Suprapubic skin (tissue), 4 donors: ENCODE results near the gene IQCH. TPM values are rescaled to one million over a fixed set of nuclear protein-coding genes. Genes with fewer than 3 reads are reported as not detected.

Experiments used
- DNase-seq, 2 donors: peaks; one replicate each; pipeline ENCODE4 v3.0.0-alpha.2; 2019; ENCODE audit warnings: low spot score in 2 of 2
- H3K27ac ChIP-seq: fragments of 200-600 bp; sonication (generic); one replicate; pipeline ENCODE4 v1.5.1; 2019
- H3K27me3 ChIP-seq: fragments of 200-600 bp; sonication (generic); one replicate; pipeline ENCODE4 v1.5.1; 2019
- H3K36me3 ChIP-seq: fragments of 200-600 bp; sonication (generic); one replicate; pipeline ENCODE4 v1.5.1; 2019
- H3K4me1 ChIP-seq: fragments of 200-600 bp; sonication (generic); one replicate; pipeline ENCODE4 v1.5.1; 2019
- H3K4me3 ChIP-seq: fragments of 200-600 bp; sonication (generic); one replicate; pipeline ENCODE4 v1.5.1; 2019; ENCODE audit warnings: mild to moderate bottlenecking
- H3K9me3 ChIP-seq: fragments of 200-600 bp; sonication (generic); one replicate; pipeline ENCODE4 v1.5.1; 2019
- CTCF ChIP-seq, 2 donors: fragments of 200-600 bp in 1 of 2; fragments of 450-650 bp in 1 of 2; sonication (generic) in 1 of 2; IDR thresholded peaks; one replicate each; pipeline ENCODE4 v1.5.1; 2016 to 2019; ENCODE audit warnings: antibody characterized with exemption in 2 of 2, mild to moderate bottlenecking in 1 of 2, moderate library complexity in 1 of 2
- EP300 ChIP-seq: sonication (generic); formaldehyde crosslinking; IDR thresholded peaks from one replicate; pipeline ENCODE4 v1.6.1; 2017; ENCODE audit warnings: antibody characterized with exemption
- POLR2A ChIP-seq, 2 donors: fragments of 450-650 bp; IDR thresholded peaks; one replicate each; pipeline ENCODE4 v1.6.1; 2017; ENCODE audit warnings: antibody characterized with exemption in 2 of 2, mild to moderate bottlenecking in 2 of 2, moderate library complexity in 2 of 2
- POLR2AphosphoS5 ChIP-seq, 3 donors: sonication (generic); formaldehyde crosslinking; IDR thresholded peaks; one replicate each; pipeline ENCODE4 v1.6.1; 2017; ENCODE audit warnings: antibody characterized with exemption in 3 of 3
- whole genome bisulfite sequencing: methylation state at CpG from one replicate; pipeline ENCODE4 v1.1.5; 2018; 5-methylcytosine and 5-hydroxymethylcytosine counted together
- total RNA-seq, 4 donors: library from RNA; depleted of rRNA; stranded (reverse); fragments of >200 nt; gene quantifications; one replicate each; pipeline ENCODE4 v1.1.0, GENCODE V29; 2016

Gene IQCH
- total RNA-seq, 4 donors from 2014 or later: 1.4 to 3.1 (median 2.2) TPM

- Histone ChIP-seq H3K27ac (no peak overlapping the region), H3K27me3 (no peaks in the 10 kb centered on the region), H3K9me3 (no peaks in the 10 kb centered on the region), H3K4me1 (peaks cover 3% of the 10 kb centered on the region), H3K36me3 (no peaks in the 10 kb centered on the region), H3K4me3 (no peak overlapping the region)
- TF ChIP-seq EP300 (no peak), POLR2AphosphoS5 (IDR thresholded peaks at IDR 0.05) (no peak), CTCF (IDR thresholded peaks at IDR 0.05) (no peak), POLR2A (IDR thresholded peaks at IDR 0.05) (no peak)
- DNase-seq: no peak
- 98% methylated on average over 1 of the region's 1 CpG for WGBS
These were observed 283.2 kb downstream of the IQCH start for GRCh38 chr15:67537771-67538170.

- H3K27ac ChIP-seq: peak within 1 kb of the TSS; percentile 90
- no peaks in the 10 kb centered on the region for H3K9me3 ChIP-seq
- peaks cover 33% of the 10 kb centered on the region for H3K4me1 ChIP-seq
- peaks cover 8% of the 10 kb centered on the region for H3K36me3 ChIP-seq
- TF ChIP-seq POLR2A (IDR thresholded peaks at IDR 0.05) (peak in 1 of 2 donors; percentile 63), POLR2AphosphoS5 (IDR thresholded peaks at IDR 0.05) (no peak)
- peak within 1 kb of the TSS; percentile 91 for H3K4me3 ChIP-seq
- no peaks in the 10 kb centered on the region for H3K27me3 ChIP-seq
- WGBS: under 1% methylated on average over 75 of the region's 91 CpGs
- peak; percentile 91 to 93 for DNase-seq
These were observed 288.1 kb downstream of the IQCH start, which contains the start of gene MAP2K5 for GRCh38 chr15:67542420-67543347. Gene MAP2K5, plus strand, starts transcription at chr15:67542703. Its CDS starts 633 bp downstream, at chr15:67543336.

GRCh38 chr15:67543348-67543718 lies 288.7 kb downstream of the IQCH start:
- Histone ChIP-seq H3K9me3 (no peaks in the 10 kb centered on the region), H3K4me1 (peaks cover 38% of the 10 kb centered on the region), H3K27ac (peak overlapping the region; percentile 90), H3K4me3 (peak overlapping the region; percentile 91), H3K27me3 (no peaks in the 10 kb centered on the region), H3K36me3 (peaks cover 8% of the 10 kb centered on the region)
- no peak for TF ChIP-seq EP300
- TF ChIP-seq POLR2AphosphoS5 (IDR thresholded peaks at IDR 0.05): no peak
- no peak for TF ChIP-seq CTCF (IDR thresholded peaks at IDR 0.05)
- TF ChIP-seq POLR2A (IDR thresholded peaks at IDR 0.05): no peak
- DNase-seq: peak in 1 of 2 donors; percentile 64
- WGBS: 38% methylated on average over 2 of the region's 7 CpGs

- no peak for DNase-seq
These were observed 289.9 kb downstream of the IQCH start for GRCh38 chr15:67544475-67544874.

GRCh38 chr15:67545864-67546263 lies 291.3 kb downstream of the IQCH start:
- WGBS: 68% methylated on average over 3 of the region's 3 CpGs
- H3K36me3 ChIP-seq: peaks cover 15% of the 10 kb centered on the region
- DNase-seq: no peak
- no peaks in the 10 kb centered on the region for H3K27me3 ChIP-seq
- H3K27ac ChIP-seq: no peak overlapping the region
- TF ChIP-seq POLR2A (IDR thresholded peaks at IDR 0.05) (no peak), CTCF (IDR thresholded peaks at IDR 0.05) (no peak), EP300 (no peak), POLR2AphosphoS5 (IDR thresholded peaks at IDR 0.05) (no peak)
- peaks cover 43% of the 10 kb centered on the region for H3K4me1 ChIP-seq
- no peak overlapping the region for H3K4me3 ChIP-seq
- no peaks in the 10 kb centered on the region for H3K9me3 ChIP-seq

More at GRCh38 chr15:67544475-67544874, 289.9 kb downstream of the IQCH start:
- peaks cover 43% of the 10 kb centered on the region for H3K4me1 ChIP-seq
- 79% methylated on average over 3 of the region's 3 CpGs for WGBS
- no peak overlapping the region for H3K27ac ChIP-seq
- H3K4me3 ChIP-seq: no peak overlapping the region
- H3K27me3 ChIP-seq: no peaks in the 10 kb centered on the region
- peaks cover 8% of the 10 kb centered on the region for H3K36me3 ChIP-seq
- no peaks in the 10 kb centered on the region for H3K9me3 ChIP-seq
- TF ChIP-seq EP300 (no peak), POLR2A (IDR thresholded peaks at IDR 0.05) (no peak), CTCF (IDR thresholded peaks at IDR 0.05) (no peak), POLR2AphosphoS5 (IDR thresholded peaks at IDR 0.05) (no peak)
